AML-193 (cell line): Measurements from ENCODE around the gene FBXO31.
A peak's percentile ranks its signal among the peaks of the same experiment; 100 is the strongest.

Experiments
- DNase-seq, 2 experiments: peaks; one replicate each; lab custom pipeline; 2025; lab: John Stamatoyannopoulos, UW

FBXO31 gene

DNA sequence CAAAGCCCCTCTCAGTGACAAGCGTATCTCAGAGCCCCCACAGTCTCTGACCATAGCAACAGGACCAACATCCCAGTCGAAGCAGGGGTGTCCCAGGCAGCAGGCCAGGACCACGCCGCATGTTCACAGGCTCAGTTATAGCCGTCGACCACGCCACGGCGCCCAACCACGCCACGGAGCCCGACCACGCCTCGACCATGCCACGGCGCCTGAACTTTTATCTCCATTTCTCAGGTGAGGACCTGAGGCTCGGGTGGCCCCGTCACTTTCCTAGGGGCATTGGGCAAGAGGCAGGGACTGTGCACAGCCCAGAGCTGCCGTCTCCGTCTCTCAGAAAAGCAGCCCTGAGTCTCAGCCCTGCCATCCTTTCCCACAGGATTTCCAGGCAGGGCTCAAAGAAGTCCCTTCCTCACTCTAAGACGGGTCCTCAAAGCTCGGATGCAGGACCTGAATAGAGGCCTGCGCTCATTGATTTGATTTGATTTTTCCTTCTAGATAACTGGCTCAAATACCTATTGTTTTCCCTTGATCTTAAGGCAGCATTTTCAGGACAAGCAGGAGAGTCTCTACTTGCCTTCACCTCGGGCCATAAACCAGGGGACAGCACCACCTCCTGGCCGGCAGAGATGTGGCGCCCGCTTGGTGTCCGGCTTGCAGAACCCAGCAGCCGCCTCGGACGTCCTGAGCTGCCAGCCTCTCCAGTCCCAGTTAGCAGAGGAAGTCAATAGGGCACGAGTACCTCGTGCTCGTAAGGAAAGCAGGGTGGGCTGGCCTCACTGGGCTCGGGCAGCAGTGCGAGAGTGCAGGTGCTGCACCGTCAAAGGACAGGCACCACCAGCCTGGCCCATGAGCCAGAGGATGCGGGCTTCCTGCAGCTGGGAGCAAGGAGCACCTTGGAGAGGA, 105.1 kb downstream of the FBXO31 start:
- peak; percentile 32 to 48 for DNase-seq
